GM18499 (cell line): ENCODE measurements around the gene CTIF.

Experiments used
- ATAC-seq: cut with Tn5 transposase; IDR thresholded peaks from one replicate; pipeline ENCODE4 v1.9.1; 2021; ENCODE audit warnings: moderate number of reproducible peaks; ENCODE audit not compliant: insufficient read depth, unreplicated experiment

Gene CTIF

DNA sequence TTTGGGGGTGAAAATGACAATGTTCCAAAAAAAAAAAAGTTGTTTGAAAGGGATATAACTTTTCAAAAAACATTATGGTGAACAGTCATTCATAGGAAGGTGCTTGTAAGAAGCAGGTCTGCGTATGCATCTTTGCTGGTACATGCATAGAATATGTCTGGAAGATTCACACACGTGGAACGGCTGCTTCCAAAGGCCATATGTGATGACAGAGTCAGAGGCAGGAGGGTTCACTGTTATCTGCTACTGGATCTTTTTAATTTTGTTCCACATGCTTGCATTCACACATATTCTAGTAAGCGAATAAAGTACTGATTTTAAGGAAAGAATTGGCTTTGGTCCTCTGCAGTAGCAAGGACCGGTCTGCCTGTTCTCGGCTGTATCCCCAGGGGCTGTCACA is 218.5 kb downstream of the CTIF start:
- ATAC-seq = no peak

GRCh38 chr18:48757906-48758305 is 219.1 kb downstream of the CTIF start:
- no peak for ATAC-seq

GRCh38 chr18:48761582-48761981 is 222.8 kb downstream of the CTIF start:
- no peak for ATAC-seq

DNA sequence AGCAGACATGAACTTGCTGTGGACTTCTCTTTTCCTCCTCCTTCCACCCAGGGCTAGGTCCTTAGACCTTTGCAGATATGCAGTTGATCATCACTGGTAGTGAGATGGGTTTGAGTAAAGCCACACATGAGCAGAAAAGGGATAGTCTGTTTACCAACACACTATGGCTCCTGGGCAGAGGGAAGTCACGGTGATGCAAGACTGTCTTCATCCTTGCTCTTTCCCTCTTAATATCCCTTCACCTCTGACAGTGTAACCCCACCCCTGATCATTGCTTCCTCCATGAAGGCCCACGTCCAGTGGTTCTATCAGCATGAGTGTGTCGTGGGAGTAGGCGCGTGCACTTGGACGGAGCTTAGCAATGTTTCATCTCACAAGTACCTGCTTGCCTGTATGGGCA is 223.2 kb downstream of the CTIF start:
- no peak for ATAC-seq

- ATAC-seq = no peak
Measured at GRCh38 chr18:48762836-48763718, 224.2 kb downstream of the CTIF start.

GRCh38 chr18:48763719-48764100 is 224.9 kb downstream of the CTIF start:
- no peak for ATAC-seq

DNA sequence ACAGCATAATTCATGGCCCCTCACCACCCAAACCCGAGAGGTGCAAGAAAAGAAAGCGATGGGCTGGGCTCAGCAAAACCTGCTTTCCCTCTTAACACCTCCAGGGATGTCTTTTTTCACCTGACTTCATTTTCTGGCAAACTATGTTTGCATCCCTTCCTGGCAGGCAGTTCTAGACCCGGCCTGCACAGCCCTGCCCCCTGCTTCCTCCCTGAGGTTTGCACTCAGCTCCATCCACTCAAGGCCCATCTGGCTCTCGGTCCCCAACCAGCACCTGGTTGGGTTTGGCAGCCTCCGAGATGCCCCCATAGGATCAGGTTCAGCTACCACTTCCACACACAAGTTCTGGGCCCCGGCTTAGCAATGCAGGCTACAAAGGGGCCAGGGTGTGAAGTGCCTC is 226.2 kb downstream of the CTIF start:
- ATAC-seq = no peak

DNA sequence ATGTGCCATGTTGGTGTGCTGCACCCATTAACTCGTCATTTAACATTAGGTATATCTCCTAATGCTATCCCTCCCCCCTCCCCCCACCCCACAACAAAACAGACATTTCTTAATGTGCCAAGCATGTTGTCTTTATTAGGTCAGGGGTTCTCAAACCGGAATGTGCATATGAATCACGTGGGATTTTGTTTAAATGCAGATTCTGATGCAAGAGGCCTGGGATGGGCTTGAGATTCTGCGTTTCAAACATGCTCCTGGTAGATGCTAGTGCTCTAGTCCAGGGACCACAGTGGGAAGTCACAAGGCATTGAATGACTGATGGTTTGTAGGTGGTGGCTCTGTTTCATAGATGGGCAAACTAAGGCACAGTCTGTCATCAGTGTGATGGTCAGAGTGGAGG is 227.2 kb downstream of the CTIF start:
- no peak for ATAC-seq

- ATAC-seq = no peak
Measured at GRCh38 chr18:48766487-48766886, 227.7 kb downstream of the CTIF start.

DNA sequence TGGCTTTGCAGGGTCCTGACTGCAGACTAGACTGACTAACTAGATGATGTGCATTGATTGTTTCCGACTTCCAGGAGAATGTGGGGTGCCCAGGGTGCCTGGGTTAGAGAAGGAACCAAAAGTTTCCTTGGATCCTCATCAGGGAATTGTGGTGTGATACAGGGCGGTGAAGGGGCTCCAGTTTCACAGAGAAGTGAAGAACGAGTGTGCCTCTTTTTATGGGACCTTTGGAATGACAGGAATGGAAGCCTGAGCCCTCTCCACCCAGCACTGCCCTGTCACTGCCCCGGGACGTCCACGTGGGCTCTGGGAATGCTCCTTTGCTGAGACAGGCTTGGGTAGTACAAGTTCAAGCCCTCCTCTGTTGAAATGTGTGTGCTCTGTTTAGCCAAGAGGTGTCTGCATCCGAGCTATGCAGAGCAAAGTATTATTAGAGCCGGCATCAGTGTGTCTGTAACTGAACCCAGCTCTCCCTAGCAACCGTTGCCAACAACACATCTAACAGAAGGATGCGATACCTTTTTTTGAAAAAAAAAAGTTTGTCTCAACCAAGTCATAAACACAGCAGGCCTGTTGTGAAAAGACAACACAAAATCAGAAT is 228.4 kb downstream of the CTIF start:
- ATAC-seq = no peak

DNA sequence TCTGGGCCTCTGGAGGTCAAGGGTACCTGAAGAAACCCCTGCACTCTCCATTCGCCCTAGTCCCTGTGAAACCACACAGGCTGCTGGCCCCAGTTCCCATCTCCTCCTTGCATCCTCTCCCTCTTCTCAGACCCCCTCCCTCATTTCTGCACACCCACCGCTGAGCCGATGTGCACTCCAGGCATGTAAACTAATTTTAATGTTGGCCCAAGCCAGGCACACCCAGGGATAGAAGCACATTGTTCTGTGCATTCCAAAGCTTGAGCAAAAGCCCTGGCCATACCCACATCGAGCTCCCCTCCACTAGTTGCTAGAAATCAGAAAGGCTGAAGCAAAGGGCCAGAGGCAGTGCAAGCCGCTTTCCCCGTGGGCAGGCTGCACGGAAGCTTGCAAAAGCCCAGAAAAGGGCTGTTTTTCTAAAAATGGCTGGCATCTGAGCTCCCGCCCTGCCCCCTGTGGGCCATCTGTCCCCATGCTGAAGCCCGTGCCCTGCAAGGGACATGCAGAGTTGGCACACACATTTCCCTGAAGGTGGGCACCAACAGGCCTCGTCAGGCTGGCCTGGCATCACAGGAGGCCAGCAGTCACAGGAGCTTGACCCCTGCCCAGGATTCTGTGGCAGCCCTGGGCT is 230.3 kb downstream of the CTIF start:
- ATAC-seq = no peak

- ATAC-seq = no peak
Measured at GRCh38 chr18:48770243-48770642, 231.4 kb downstream of the CTIF start.

- no peak for ATAC-seq
Measured at GRCh38 chr18:48771641-48772375, 233.0 kb downstream of the CTIF start.

DNA sequence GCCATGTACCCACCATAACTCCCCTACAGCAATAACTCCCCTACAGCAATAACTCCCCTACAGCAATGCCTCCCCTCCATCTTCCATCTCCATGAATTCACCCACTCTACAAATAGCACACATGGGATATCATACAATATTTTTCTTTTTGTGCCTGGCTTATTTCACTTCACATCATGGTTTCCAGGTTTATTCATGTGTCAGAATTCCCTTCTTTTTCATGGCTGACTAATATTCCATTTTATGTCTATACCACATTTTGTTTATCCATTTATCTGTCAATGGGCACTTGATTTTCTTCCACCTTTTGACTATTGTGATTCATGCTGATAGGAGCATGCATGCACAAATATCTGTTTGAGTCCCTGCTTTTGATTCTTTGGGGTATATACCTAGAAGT is 233.6 kb downstream of the CTIF start:
- ATAC-seq = no peak

- no peak for ATAC-seq
Measured at GRCh38 chr18:48773821-48774220, 235.0 kb downstream of the CTIF start.

- ATAC-seq = no peak
Measured at GRCh38 chr18:48774941-48775340, 236.1 kb downstream of the CTIF start.

- ATAC-seq = no peak
Measured at GRCh38 chr18:48775372-48776155, 236.7 kb downstream of the CTIF start.

GRCh38 chr18:48776156-48776555 is 237.3 kb downstream of the CTIF start:
- no peak for ATAC-seq

GRCh38 chr18:48776641-48777025 is 237.8 kb downstream of the CTIF start:
- ATAC-seq = no peak
